GM21528 (cell line): Measurements from ENCODE around the gene CNOT4.

Experiments used
- ATAC-seq: cut with Tn5 transposase; IDR thresholded peaks from one replicate; pipeline ENCODE4 v1.9.1; 2021; ENCODE audit warnings: mild to moderate bottlenecking, moderate library complexity; ENCODE audit not compliant: unreplicated experiment, low FRiP score

CNOT4 gene

DNA sequence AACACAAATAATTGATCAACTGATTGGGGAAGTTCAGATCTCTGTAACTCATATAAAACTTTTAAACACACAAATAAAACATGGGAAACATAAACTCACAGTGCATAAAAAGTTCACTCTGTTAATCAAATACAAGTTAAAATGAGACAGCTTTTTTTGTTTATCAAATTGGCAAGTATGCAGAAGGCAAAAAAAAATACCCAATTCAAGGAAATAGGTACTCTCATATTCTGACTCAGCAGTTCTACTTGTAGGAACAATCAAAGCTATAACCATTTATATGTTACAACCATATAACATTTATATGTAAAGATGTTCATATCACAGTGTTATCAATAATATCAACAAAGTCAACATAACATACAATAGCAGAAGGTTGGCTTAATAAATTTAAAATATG is 102.0 kb downstream of the CNOT4 start:
- ATAC-seq, result no peak

DNA sequence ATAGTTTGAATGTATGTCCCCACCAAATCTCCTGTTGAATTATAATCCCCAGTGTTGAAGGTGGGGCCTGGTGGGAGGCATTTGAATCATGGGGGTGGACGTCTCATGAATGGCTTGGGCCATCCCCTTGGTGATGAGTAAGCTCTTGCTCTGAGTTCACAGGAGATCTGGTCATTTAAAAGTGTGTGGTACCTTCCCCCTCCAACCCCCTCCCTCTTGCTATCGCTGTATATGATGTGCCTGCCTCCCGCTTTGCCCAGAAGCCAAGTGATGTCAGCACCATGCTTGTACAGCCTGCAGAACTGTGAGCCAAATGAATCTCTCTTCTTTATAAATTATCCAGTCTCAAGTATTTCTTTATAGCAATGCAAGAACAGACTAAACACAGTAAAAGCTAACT is 103.0 kb downstream of the CNOT4 start:
- no peak for ATAC-seq

DNA sequence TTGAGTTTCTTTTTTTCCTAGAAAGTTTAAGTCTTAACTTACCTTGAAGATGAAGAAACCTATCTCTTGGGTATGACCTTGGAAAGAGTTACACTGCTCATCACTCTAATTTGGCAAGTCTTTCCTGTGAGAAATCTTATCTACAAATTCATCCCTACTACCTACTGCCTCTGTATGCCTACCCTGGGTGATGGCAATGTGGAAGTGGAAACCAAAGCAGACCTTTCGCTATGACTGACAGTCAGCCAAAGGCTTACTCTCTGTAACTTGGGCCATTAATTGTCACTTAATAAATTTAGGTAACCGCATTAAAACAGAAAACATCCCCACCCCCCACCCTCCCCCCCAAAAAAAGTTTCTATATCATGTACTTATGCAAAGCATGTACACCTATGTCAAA is 103.9 kb downstream of the CNOT4 start:
- no peak for ATAC-seq

DNA sequence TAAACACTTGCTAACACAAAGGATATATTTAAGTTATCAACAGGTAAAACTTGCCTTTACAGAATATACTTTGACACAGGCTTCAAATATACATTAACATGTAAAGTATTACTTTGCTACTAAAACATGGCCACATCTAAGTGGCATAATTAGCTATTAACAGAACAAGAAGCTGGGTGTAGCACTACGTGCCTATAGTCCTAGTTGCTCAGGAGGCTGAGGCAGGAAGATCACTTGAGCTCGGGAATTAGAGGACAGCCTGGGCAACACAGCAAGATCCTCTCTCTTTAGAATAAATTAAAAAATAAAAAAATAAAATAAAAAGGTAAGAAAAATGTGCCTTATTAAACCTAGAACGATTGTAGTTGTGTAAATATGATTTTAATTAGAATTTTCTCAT is 106.6 kb downstream of the CNOT4 start:
- no peak for ATAC-seq

DNA sequence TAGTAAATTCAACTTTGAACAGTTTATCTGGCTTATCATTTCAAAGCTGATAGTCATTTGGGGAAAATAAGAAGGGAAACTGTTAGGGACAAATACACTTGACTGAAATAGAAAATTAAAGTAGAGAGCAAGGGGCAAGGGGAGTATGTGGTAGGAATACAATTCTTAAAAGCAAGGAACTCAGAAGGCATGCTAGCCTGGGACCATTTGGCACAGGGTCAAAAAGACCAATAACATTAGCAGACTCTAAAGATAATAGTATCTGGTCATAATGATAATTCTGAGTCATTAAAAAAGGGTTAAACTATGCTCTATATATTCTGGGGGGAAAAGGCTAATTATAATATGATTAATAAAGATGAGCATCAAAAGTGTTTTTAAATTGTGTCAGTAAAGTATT is 112.2 kb downstream of the CNOT4 start:
- ATAC-seq, result no peak

DNA sequence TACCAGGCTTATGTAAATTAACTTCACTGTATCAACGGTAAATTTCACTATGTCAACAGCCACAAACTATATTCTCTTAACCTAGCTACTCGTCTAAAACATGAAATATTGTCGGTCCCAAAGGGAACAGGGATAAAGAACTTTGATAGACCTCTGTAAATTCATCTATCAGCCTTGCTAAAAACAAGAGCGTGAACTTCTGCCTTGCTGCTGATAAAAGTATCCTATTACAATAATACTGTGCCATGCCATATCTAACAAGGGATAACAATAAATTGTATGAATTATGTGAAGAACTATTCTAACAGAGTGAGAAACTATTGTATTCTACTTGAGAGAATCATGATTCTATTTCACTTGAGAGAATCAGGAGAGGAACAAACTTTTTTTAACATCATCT is 117.2 kb downstream of the CNOT4 start:
- no peak for ATAC-seq

DNA sequence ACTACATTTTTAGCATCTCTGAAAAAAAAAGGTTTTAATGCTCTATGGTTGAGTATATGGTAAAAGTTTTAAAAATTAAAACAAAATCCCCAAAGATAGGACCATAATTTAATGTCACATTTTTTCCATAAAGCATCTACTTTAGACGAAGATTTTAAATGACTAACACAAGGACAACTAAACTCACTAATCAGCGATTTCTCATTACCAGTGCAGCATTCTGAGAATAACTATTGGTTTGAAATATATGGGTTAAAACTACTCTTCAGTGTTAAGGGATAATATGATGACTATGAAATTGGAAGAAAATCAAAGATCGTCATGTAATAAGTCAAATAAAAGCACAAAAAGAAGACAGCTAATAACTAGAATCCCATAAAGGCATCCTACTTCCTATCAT is 118.4 kb downstream of the CNOT4 start:
- ATAC-seq, result no peak

DNA sequence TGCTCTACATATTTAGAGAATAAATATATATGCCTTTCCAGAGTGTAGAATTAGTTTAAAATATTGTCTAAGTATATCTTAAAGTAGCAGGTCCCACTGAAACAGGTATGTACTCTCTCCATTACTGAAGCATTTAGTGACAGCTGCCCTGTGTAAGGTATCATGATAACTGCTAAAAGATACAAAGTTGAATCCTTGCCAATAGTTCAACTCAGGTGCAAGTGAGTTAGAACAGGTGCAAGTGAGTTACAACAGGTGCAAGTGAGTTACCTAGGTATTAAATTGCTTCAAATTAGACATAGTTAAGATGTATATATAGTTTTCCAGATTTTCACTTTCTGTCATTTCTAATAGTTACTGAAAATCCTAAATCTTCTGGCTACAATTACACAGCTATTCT is 119.1 kb downstream of the CNOT4 start:
- ATAC-seq, result no peak

DNA sequence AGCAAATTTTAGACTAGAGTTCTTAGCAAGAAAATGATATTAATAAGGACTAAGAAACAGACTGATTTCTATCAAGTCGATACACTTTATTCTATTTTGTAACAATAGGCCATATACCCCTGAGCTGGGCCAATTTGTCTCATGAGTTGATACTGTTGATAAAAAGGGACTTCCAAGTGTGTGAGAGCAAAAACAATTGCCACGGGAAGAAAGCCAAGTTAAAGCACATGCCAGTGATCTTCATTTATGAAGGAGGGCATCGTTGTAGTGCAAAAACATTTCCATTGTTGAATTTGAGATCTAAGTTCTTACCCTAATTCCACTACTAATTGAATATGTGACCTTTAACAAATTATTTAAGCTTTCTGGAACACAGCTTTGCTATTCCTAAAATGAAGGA is 119.9 kb downstream of the CNOT4 start:
- ATAC-seq, result no peak

DNA sequence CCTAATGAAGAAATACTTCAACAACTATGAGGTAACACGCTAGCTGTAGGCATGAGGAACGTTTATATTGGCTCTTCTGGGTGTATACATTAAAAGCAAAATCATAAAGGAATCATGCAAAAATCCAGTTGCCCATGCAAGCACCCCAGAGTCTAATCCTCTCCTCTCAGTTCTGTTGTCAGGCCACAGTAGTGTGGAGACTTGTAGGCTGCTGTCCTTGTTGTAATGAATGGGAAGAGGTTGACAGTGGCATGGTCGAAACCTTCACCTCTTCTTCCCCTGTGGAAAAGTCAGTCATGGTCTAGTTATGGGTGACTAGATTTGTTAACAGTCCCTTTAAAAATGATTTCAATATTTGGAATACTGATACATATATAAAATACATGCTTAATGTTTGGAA is 121.3 kb downstream of the CNOT4 start:
- ATAC-seq, result no peak

DNA sequence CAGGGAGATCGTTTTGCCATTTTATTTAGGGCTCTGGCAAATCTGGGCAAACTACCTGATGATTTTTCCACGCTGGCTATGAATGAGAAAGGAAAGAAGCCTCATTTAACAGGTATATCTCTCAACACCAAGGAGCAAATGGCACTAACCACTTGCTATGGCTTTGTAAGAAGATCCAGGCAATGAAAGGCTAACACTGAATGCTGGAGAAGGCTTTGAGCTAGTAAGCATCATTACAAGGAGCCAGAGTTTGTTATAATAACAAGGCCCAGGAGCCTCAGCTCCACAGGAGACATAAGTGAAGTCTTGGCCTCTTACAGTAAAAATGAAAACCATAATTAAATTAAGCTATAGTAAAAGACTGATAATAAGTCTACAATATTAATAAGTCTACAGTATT is 123.1 kb downstream of the CNOT4 start:
- ATAC-seq, result no peak

DNA sequence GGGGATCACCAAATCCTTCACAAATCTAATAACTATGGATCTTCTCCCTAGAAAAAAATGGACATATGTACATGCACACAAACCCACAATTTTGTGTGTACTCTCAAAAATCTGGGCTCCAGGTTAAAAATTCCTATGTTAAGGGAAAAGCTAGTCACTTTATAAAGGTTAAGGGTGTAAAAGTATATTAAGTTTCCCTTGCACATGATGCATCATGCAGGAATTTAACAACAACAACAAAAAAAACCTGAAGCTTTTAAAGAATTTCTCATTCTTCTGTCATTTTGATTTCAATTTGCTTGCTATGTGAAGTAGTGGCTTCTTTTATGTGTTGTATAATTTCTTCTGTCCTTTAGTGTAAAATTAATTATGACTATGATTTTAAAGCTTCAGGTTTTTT is 123.7 kb downstream of the CNOT4 start:
- no peak for ATAC-seq

DNA sequence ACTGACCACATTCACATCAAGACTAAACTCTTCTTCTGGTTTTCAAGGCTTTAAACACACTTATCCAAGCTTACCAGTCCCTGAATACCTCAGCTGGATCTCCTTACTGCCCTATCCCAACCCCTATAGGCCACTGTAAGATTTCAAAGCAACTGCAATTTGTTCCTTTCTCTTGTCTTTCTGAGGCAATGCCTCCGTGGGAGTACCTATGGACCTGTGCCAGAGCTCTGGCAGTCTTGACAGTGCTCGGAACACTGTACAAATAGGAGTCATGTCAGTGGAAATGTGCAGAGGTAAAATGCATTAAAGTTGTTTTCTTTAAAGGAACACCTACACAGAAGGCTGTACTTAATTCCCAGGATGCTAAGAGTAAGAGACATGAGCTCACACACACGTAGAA is 124.7 kb downstream of the CNOT4 start:
- ATAC-seq, result no peak

DNA sequence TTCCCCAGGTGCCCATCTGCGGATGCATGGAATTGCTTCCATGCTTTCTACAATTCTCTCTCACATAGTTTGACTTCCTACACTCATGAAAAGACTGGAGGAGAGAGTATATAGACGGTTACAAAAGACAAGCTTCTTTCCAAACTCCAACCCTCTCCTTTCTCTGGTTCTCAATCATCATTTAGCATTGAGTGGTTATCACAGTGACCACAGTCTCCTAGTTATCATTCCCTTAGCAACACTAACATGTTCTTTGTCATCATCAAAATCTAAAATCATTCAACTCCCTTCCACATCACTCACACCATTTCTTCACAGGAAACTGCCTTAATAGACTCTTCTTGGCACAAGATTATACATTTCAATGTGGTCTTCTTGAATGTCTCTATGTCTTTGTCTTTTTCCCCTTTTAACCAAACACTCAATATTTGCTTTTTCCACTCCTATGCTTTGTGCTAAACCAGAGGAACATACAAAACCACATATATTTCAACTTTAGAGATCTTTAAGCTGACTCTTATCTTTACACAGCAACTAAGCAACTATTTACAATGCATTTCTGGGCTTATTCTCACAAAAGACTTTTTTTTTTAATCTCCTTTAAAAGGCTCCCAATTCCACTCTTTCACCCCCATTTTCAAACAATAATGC is 126.3 kb downstream of the CNOT4 start:
- ATAC-seq, result no peak

DNA sequence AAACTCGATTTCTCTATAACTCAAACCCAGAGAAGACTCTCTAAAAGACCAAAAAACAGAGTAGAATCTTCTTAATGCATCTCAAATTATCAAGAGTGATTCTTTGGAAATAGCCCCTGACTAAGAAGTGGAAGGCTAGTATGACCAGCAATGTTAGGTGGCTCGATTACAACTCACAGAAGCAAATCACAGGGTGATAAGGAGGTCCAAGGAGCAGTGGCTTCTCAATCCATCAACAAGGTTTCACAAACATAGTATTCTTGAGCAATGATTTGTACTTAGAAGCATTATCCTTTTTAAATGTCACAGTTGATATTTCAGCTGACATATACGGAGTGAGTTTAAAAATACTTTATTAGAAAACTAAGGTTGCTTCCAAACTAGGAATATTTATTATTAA is 127.7 kb downstream of the CNOT4 start:
- no peak for ATAC-seq

DNA sequence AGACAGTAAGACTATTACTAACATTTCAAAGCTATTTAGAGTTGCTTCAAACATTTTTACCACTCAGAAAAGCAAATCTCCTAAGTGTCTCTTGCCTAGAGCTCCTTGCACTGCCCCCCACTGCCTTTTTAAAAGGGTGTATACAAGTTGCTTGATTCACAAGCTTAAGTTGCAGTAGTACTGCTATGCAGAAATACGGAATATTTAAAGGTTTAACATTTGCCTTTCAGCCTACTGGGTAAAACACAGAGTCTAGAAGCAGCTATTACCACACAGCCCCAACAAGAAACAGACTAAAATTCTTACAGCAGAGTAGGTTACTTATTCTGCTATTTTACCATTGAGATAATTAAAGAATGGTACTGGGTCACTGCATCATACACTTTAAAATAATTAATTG is 128.5 kb downstream of the CNOT4 start:
- ATAC-seq, result no peak

DNA sequence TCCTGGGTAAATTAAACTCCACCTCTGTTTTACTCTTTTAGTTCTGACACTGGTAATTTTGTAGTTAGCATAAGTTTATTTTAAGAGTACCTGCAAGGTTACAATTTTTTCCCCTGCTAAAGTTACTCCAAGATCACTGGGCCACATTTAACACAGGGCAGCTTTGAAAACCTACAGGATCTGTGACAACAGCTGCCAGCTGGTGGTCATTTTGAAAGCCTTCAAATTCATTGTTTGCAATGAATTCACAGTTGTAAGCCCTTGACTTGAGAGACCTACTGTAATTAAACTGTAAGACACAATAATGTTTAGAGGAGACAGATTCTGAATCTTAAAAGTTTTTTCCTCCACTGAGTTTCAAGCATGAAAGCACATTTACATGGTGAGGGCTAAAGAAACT is 129.6 kb downstream of the CNOT4 start:
- ATAC-seq, result no peak

DNA sequence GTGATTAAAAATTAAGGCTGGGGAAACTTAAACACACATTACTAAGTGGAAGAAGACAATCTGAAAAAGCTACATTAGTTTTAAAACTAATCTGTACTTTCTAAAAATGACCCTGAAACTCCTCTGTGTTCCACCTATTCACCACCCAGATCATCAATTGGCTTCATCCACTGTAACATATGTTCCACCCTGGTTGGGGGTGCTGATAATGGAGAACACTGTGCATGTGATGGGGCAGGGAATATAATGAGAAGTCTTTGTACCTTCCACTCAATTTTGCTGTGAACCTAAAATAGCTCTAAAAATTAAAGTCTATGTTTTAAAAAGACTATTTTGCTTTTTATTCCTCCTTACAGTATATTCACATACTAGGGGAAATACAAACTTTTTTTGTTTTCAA is 132.7 kb downstream of the CNOT4 start:
- ATAC-seq, result no peak

DNA sequence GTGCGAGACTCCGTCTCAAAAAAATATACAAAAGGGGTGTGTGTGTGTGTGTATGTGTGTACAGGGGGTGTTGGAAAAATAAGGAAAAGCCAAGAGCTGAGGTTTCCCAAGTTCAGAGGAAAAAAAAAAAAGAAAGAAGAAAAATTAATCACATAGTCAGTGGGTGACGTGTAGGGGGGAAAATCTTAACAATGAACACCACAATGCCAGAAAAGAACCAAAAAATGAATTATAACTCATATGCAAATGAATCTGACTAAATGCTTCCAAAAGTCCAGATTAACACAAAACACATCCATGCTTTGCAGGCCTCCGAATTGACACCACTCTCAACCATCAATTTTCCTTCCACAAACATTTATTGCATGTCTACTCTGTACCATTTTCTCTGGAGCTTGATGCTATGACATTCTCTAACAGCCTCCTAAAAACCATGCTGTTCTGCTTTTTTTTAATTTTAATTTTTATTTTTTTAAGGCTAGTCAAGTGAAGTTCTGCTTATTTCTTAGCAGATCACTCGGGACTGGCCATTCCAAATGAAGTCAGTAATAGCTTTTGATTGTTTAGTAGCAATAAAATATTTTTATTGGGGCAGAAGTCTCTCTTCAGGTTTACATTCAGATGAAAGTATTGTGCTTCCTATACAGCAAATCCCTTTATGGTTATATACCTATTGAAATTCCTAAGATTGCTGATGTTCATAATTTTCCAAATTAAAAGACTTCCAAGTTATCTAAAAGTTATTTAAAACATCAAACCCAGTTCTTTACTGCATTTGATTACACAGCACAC is 133.8 kb downstream of the CNOT4 start:
- ATAC-seq, result no peak

DNA sequence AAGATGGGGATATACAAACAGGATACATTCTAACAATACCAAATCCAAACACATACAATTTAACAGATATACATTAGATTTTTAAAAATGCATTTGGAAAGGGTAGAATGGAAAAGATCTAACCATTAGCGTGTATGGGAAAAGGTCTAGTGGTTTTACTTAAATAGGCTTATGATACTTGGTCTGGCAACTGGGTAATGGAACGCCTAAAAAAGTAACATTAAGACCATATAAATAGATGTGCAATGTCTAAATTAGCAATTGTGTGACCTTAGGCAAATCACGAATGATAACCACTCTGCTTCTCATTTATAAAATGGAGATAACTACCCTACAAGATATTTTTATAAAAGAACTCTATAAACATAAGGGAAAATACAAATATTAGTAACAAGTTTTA is 135.2 kb downstream of the CNOT4 start:
- no peak for ATAC-seq

DNA sequence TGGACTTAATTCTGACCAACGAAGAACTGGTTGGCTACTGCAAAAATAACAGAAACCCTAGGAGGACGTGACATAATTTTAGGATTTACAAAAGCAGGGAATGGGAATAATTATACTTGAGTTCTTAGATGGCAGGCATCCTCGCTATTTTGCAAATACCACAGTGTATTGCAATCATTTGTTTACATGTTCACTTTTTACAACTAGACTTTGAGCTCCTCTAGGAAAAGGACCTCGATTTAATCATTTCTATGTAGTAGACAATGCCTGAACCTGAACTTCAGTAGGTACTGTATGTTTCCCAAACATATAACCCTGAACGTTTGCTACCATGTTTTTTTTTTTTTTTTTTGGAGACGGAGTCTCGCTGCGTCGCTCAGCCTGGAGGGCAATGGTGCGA is 137.7 kb downstream of the CNOT4 start:
- no peak for ATAC-seq

DNA sequence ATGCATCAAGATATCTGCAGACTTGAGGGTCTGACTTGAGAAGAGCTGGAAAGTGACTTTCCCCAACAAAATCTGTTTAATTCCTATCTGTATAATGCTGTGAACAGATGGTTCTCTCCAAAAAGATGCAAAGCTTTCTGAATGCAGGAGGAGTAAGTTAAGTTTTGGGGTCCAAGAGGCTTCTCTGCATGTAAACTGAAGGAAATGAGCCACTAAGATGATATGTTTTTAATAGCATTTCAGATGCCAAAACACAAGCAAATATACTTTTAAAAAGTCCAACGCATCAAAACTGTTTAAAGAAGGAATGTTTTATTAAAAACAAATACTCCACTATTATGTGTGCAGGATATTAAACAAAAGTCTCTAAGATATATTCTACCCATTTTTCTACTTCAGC is 139.2 kb downstream of the CNOT4 start:
- ATAC-seq, result no peak
